GM12878 (cell line): ENCODE results near the gene TNRC6C. TPM values are rescaled to one million over a fixed set of nuclear protein-coding genes. Genes with fewer than 3 reads are reported as not detected.

Experiments used
- ATAC-seq: fragments of 200-7000 bp; cut with Tn5 transposase; 3 replicates; pipeline ENCODE4 v1.9.1; 2020; ENCODE audit warnings: mild to moderate bottlenecking, moderate library complexity
- BruUV-seq: library from RNA; stranded (reverse); fragments of 400-500 nt; replicated peaks from 2 replicates; lab custom pipeline; 2021; lab: Mats Ljungman, UMichigan
- CTCF ChIA-PET: fragments of 300-600 bp; sonication (Branson Sonifier 250); formaldehyde crosslinking; extraction: SDS; loops from one replicate; lab custom pipeline; 2021; ENCODE audit warnings: inconsistent platforms; lab: Yijun Ruan, JAX
- POLR2A ChIA-PET: fragments of 350-600 bp; formaldehyde crosslinking; extraction: SDS; loops from one replicate; lab custom pipeline; 2021; ENCODE audit warnings: inconsistent platforms; lab: Charles Lee
- RAD21 ChIA-PET: fragments of 300-600 bp; sonication (Branson Sonifier 250); formaldehyde crosslinking; loops from one replicate; lab custom pipeline; 2023; ENCODE audit warnings: antibody characterized with exemption; ENCODE audit not compliant: unreplicated experiment; lab: Charles Lee
- SMC1A ChIA-PET: fragments of 300-600 bp; sonication (Branson Sonifier 250); formaldehyde crosslinking; loops from one replicate; lab custom pipeline; 2023; ENCODE audit not compliant: unreplicated experiment, uncharacterized antibody; lab: Charles Lee
- DNase-seq: peaks from one replicate; pipeline ENCODE4 v3.0.0-alpha.2; 2011; ENCODE audit warnings: low read depth, low spot score
- FAIRE-seq: peaks from 3 replicates; lab custom pipeline; 2011; peaks lifted over from hg19 to GRCh38; lab: Jason Lieb, UNC
- H2AFZ ChIP-seq: 2 replicates; pipeline ENCODE4 v1.6.0; 2011; ENCODE audit warnings: low read depth, low read length, control low read depth; ENCODE audit not compliant: control insufficient read depth
- H3K27ac ChIP-seq: 2 replicates; pipeline ENCODE4 v1.5.1; 2011; ENCODE audit warnings: control low read depth; ENCODE audit not compliant: control insufficient read depth, insufficient read depth
- H3K27me3 ChIP-seq, 2 experiments: replicated peaks in 1 of 2; 2 replicates each; pipeline versions ENCODE4 v1.6.0 to v1.6.1; 2011; ENCODE audit warnings: low read length in 1 of 2; ENCODE audit not compliant: control insufficient read depth in 2 of 2, insufficient read depth in 2 of 2
- H3K36me3 ChIP-seq, 2 experiments: 2 replicates each; pipeline ENCODE4 v1.5.1; 2011; ENCODE audit warnings: low read length in 1 of 2; ENCODE audit not compliant: control insufficient read depth in 2 of 2, insufficient read depth in 2 of 2
- H3K4me1 ChIP-seq: 2 replicates; pipeline ENCODE4 v1.6.1; 2011; ENCODE audit warnings: mild to moderate bottlenecking, low read length, moderate library complexity, mixed read lengths; ENCODE audit not compliant: control insufficient read depth, insufficient read depth
- H3K4me2 ChIP-seq: 2 replicates; pipeline ENCODE4 v1.6.0; 2011; ENCODE audit warnings: control low read depth; ENCODE audit not compliant: control insufficient read depth, insufficient read depth
- H3K4me3 ChIP-seq: fragments of 200-600 bp; sonication (generic); 2 replicates; pipeline ENCODE4 v1.5.1; 2016
- H3K79me2 ChIP-seq: 2 replicates; pipeline ENCODE4 v1.6.0; 2011; ENCODE audit warnings: low read length; ENCODE audit not compliant: control insufficient read depth, insufficient read depth
- H3K9ac ChIP-seq: 2 replicates; pipeline ENCODE4 v1.8.0; 2011; ENCODE audit warnings: low read length, control low read depth, mixed read lengths; ENCODE audit not compliant: control insufficient read depth, insufficient read depth
- H3K9me3 ChIP-seq: replicated peaks from 3 replicates; pipeline ENCODE4 v1.5.1; 2011; ENCODE audit warnings: mild to moderate bottlenecking, low read length; ENCODE audit not compliant: control insufficient read depth, insufficient read depth
- H4K20me1 ChIP-seq: 2 replicates; pipeline ENCODE4 v1.6.0; 2011; ENCODE audit not compliant: control insufficient read depth, insufficient read depth
- CBFB ChIP-seq: IDR thresholded peaks from 2 replicates; pipeline ENCODE4 v1.6.1; 2016; ENCODE audit warnings: antibody characterized with exemption, low read depth
- CEBPB ChIP-seq, 2 experiments: fragments of 150-350 bp in 1 of 2; IDR thresholded peaks; 2 replicates each; pipeline ENCODE4 v1.6.1; 2012 to 2014; ENCODE audit warnings: low read depth in 2 of 2, low read length in 2 of 2, borderline replicate concordance in 1 of 2, inconsistent platforms in 1 of 2
- CHD4 ChIP-seq: fragments of 200-600 bp; sonication (generic); IDR thresholded peaks from 2 replicates; pipeline ENCODE4 v1.6.1; 2016; ENCODE audit warnings: mild to moderate bottlenecking
- EED ChIP-seq: sonication (generic); IDR thresholded peaks from 2 replicates; pipeline ENCODE4 v1.6.1; 2016; ENCODE audit warnings: antibody characterized with exemption, low read depth
- EGR1 ChIP-seq, 2 experiments: IDR thresholded peaks; 1 replicate in 1 of 2; 2 replicates in 1 of 2; pipeline ENCODE4 v1.6.1; 2011 to 2012; ENCODE audit warnings: low read depth in 2 of 2, low read length in 2 of 2, borderline replicate concordance in 1 of 2, mild to moderate bottlenecking in 1 of 2, moderate library complexity in 1 of 2
- ETV6 ChIP-seq, 2 experiments: fragments of 450-650 bp in 1 of 2; IDR thresholded peaks in 1 of 2; conservative IDR thresholded peaks in 1 of 2; 2 replicates each; pipeline ENCODE4 v1.6.1; 2014; ENCODE audit warnings: antibody characterized with exemption in 1 of 2, borderline replicate concordance in 1 of 2, low read depth in 1 of 2, mild to moderate bottlenecking in 1 of 2, moderate library complexity in 1 of 2
- KAT2A ChIP-seq: conservative IDR thresholded peaks from 2 replicates; pipeline ENCODE4 v1.6.1; 2011; ENCODE audit warnings: low read depth, low read length; ENCODE audit not compliant: control insufficient read depth
- MEF2B ChIP-seq: fragments of 450-650 bp; IDR thresholded peaks from 2 replicates; pipeline ENCODE4 v1.6.1; 2018; ENCODE audit warnings: mild to moderate bottlenecking, moderate library complexity; ENCODE audit not compliant: partially characterized antibody, poor library complexity, severe bottlenecking
- NR2F1 ChIP-seq: fragments of 450-650 bp; conservative IDR thresholded peaks from 2 replicates; pipeline ENCODE4 v1.6.1; 2017; ENCODE audit warnings: mild to moderate bottlenecking
- PAX8 ChIP-seq: fragments of 450-650 bp; IDR thresholded peaks from 2 replicates; pipeline ENCODE4 v1.6.1; 2017; ENCODE audit warnings: mild to moderate bottlenecking, moderate library complexity
- POLR2AphosphoS2 ChIP-seq: IDR thresholded peaks from 2 replicates; pipeline ENCODE4 v1.6.1; 2011; ENCODE audit warnings: low read depth, mild to moderate bottlenecking, low read length, improper control_type of control experiment, moderate library complexity
- RAD51 ChIP-seq: fragments of 450-650 bp; IDR thresholded peaks from 2 replicates; pipeline ENCODE4 v1.6.1; 2016; ENCODE audit warnings: moderate library complexity, mild to moderate bottlenecking, inconsistent platforms
- SIN3A ChIP-seq: IDR thresholded peaks from 2 replicates; pipeline ENCODE4 v1.6.1; 2012; ENCODE audit warnings: low read depth, low read length, improper control_type of control experiment
- SMARCA5 ChIP-seq: fragments of 450-650 bp; IDR thresholded peaks from 2 replicates; pipeline ENCODE4 v1.6.1; 2017; ENCODE audit warnings: mild to moderate bottlenecking
- SREBF2 ChIP-seq: IDR thresholded peaks from 2 replicates; pipeline ENCODE4 v1.6.1; 2012; ENCODE audit warnings: mild to moderate bottlenecking, low read length
- TAF1 ChIP-seq: IDR thresholded peaks from 2 replicates; pipeline ENCODE4 v1.6.1; 2011; ENCODE audit warnings: mild to moderate bottlenecking, low read depth, low read length, borderline replicate concordance
- ZSCAN29 ChIP-seq: fragments of 450-650 bp; IDR thresholded peaks from 2 replicates; pipeline ENCODE4 v1.6.1; 2017; ENCODE audit warnings: mild to moderate bottlenecking, moderate library complexity
- WGBS: methylation state at CpG from one replicate; pipeline ENCODE4 v1.1.6; 2016; ENCODE audit warnings: low lambda C conversion rate; ENCODE audit not compliant: insufficient replicate concordance, insufficient coverage; ENCODE audit errors: missing lambda C conversion rate; 5-methylcytosine and 5-hydroxymethylcytosine counted together
- in situ Hi-C: fragments of 300-500 bp; cut with MboI; formaldehyde crosslinking; loops from 9 replicates; pipeline ENCODE4 v1.14.3; 2018; ENCODE audit warnings: mixed read lengths
- intact Hi-C: fragments of 100-400 bp; cut with micrococcal nuclease; formaldehyde crosslinking; loops from one replicate; pipeline ENCODE4 v1.14.2; 2022; ENCODE audit not compliant: unreplicated experiment
- polyA plus RNA-seq, 11 experiments: library from polyadenylated mRNA; depleted of rRNA in 4 of 11; unstranded in 6 of 11; stranded (reverse) in 5 of 11; fragments of >200 nt; fragmentation: Nextera tagmentation in 4 of 11; fragmentation: Illumina TruSeq in 1 of 11; extraction: Ambion mirVana in 4 of 11; extraction: Trizol in 1 of 11; gene quantifications; 1 replicate in 1 of 11; 2 replicates in 10 of 11; pipeline versions ENCODE4 v1.2.1 to v1.2.3, GENCODE V29; 2011 to 2016; ENCODE audit warnings: inconsistent platforms in 2 of 11, missing spikeins in 2 of 11, low read depth in 1 of 11
- total RNA-seq, 4 experiments: library from RNA; depleted of rRNA in 3 of 4; stranded (reverse); fragments of >200 nt in 3 of 4; fragmentation: Illumina TruSeq in 1 of 4; extraction: Trizol in 1 of 4; gene quantifications; 2 replicates each; pipeline versions ENCODE4 v1.2.1 to v1.2.3, GENCODE V29; 2013 to 2021
- TF ChIP-seq, protein P1 (sequence below): fragments of 450-650 bp; IDR thresholded peaks from 2 replicates; pipeline ENCODE4 v1.6.1; 2017; ENCODE audit warnings: mild to moderate bottlenecking, low read depth, inconsistent platforms; ENCODE audit not compliant: poor library complexity, severe bottlenecking
- TF ChIP-seq, protein P2 (sequence below): fragments of 450-650 bp; IDR thresholded peaks from 2 replicates; pipeline ENCODE4 v1.6.1; 2016; ENCODE audit warnings: mild to moderate bottlenecking

The TNRC6C gene
- total and polyA plus RNA-seq, 10 of the 15 experiments (the other 5 are each of a cell fraction or from before 2014, with no cell fraction given) = 0.40 to 6.1 (median 0.96) TPM

DNA sequence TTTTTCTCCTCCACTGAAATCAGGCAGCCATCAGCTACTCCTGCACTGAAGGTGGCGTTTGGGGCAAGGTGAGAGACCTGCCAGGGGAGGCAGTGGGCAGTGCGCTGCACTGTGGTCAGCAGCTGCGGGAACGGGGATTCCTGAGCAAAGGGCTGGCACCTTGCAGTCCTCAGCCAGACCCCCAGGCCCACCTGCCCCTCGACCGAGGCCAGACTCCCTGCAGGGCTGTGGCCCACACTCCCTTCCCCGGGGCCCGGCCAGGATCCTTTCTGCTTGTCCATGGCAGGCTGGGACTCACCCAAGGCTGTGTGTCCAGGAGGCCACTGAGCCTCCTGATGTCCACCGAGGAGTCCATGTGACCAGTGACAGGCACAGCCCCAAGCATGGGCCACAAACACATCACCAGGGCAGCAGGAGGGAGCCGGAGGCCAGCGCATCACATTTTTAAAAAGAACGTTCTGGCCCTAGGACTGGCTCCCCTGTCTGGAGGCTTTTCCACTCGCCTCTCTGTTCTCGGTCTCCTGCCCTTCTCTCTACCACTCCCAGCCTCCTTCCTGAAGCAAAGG lies 28.5 kb upstream of the TNRC6C start (continued):
- TF ChIP-seq CEBPB (IDR thresholded peaks at IDR 0.05; ENCODE audit: borderline replicate concordance in 1 of 2, low read depth in 2 of 2, low read length in 2 of 2) = no peak
- no peak for TF ChIP-seq EED
- TF ChIP-seq CHD4 = no peak
- no peak for TF ChIP-seq SMARCA5

DNA sequence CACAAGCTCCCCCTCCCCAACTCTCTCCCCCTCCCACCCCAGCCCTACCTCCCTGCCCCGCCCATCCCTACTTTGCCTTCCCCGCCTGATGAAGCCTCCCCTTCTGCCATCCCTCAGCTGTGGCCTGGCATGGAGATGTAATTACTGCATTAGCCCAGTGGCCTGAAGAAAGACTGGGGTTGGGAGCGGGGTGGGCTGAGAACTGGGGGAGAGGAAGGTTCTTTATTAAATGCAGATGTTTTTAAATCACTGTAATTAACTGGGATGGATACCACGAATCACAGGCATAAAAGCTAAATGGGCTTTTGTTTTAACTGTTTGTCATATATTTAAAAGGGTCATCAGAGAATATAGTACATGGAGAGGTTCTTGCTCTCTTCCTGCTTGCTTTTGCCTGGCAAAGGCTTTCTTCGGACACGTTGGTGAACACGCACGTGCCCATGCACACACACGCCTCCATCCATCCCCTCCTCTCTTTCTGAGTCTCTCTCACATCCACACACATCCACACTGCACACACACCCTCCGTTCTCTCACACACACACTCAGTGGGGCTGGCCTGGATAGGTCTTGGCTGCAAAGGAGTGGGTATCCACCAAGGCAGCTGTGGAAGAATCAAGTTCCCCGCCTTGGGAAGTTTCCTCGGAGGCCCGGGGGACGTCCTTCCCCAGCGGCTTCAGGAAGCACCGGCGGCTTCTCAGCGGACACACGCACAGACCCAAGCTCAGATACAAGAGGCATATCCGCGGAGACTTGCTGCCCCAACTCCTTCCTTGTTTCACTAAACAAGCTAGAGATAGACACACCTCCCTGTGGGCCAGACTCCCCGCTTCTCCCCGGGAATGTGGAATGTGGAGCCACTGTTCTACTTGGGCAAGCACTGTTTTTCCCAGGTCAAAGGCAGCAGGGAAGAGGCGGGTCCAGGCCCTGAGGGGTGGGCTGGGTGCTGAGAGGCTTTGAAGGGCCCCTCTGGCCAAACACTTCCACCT lies 27.4 kb upstream of the TNRC6C start:
- RAD21 ChIA-PET = interaction anchor here (1.1 kb wide), 1 partner anchor 501 kb away, joined by 3 read pairs; no protein-coding TSS in a partner anchor
- BruUV-seq = no TSS peak
- no peak overlapping the region for H3K4me2 ChIP-seq
- FAIRE-seq (no peak), DNase-seq (no peak), ATAC-seq (no peak)
- POLR2A ChIA-PET = no interaction called here
- no peak overlapping the region for H2AFZ ChIP-seq
- peaks cover 2 to 4% of the 10 kb centered on the region in 2 experiments; a peak in 3 of 4 replicates for H3K27me3 ChIP-seq
- CTCF ChIA-PET = interaction anchor here (1.1 kb wide), 1 partner anchor 82 kb away, joined by 3 read pairs; no protein-coding TSS in a partner anchor
- no peaks in the 10 kb centered on the region for H4K20me1 ChIP-seq
- no peaks in the 10 kb centered on the region for H3K9me3 ChIP-seq
- no peak overlapping the region for H3K4me3 ChIP-seq
- H3K36me3 ChIP-seq = no peaks in the 10 kb centered on the region
- H3K79me2 ChIP-seq = no peaks in the 10 kb centered on the region
- WGBS = 37% methylated on average over 22 of the region's 24 CpGs
- in situ Hi-C loops = no loop called here
- no peak overlapping the region for H3K27ac ChIP-seq
- no peak overlapping the region for H3K9ac ChIP-seq
- SMC1A ChIA-PET = no interaction called here
- intact Hi-C loops = no loop called here
- no peaks in the 10 kb centered on the region for H3K4me1 ChIP-seq
- TF ChIP-seq SREBF2 (no peak), MEF2B (no peak), SIN3A (no peak), PAX8 (no peak), CBFB (no peak), RAD51 (no peak), EGR1 (IDR thresholded peaks at IDR 0.05; ENCODE audit: borderline replicate concordance in 1 of 2, low read depth in 2 of 2, low read length in 2 of 2) (no peak), KAT2A (no peak), NR2F1 (no peak), CEBPB (IDR thresholded peaks at IDR 0.05; ENCODE audit: borderline replicate concordance in 1 of 2, low read depth in 2 of 2, low read length in 2 of 2) (no peak), TAF1 (no peak), ZSCAN29 (no peak), POLR2AphosphoS2 (no peak), ETV6 (conservative IDR thresholded peaks at IDR 0.05 in 1 of 2, IDR thresholded peaks at IDR 0.05 in 1 of 2; ENCODE audit: borderline replicate concordance in 1 of 2, low read depth in 1 of 2) (no peak)
- TF ChIP-seq, protein P1, sequence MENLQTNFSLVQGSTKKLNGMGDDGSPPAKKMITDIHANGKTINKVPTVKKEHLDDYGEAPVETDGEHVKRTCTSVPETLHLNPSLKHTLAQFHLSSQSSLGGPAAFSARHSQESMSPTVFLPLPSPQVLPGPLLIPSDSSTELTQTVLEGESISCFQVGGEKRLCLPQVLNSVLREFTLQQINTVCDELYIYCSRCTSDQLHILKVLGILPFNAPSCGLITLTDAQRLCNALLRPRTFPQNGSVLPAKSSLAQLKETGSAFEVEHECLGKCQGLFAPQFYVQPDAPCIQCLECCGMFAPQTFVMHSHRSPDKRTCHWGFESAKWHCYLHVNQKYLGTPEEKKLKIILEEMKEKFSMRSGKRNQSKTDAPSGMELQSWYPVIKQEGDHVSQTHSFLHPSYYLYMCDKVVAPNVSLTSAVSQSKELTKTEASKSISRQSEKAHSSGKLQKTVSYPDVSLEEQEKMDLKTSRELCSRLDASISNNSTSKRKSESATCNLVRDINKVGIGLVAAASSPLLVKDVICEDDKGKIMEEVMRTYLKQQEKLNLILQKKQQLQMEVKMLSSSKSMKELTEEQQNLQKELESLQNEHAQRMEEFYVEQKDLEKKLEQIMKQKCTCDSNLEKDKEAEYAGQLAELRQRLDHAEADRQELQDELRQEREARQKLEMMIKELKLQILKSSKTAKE = no peak
- TF ChIP-seq, protein P2, sequence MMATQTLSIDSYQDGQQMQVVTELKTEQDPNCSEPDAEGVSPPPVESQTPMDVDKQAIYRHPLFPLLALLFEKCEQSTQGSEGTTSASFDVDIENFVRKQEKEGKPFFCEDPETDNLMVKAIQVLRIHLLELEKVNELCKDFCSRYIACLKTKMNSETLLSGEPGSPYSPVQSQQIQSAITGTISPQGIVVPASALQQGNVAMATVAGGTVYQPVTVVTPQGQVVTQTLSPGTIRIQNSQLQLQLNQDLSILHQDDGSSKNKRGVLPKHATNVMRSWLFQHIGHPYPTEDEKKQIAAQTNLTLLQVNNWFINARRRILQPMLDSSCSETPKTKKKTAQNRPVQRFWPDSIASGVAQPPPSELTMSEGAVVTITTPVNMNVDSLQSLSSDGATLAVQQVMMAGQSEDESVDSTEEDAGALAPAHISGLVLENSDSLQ = no peak
